Activated T-cell treated with anti-CD3 and anti-CD28 coated beads, Interleukin-2, amount 50 U/mL, for 4 hours (primary cell): Measurements from ENCODE around the gene ZNG1A. TPM values are rescaled to one million over a fixed set of nuclear protein-coding genes. Genes with fewer than 3 reads are reported as not detected.
"Not testable (repeated sequence)": the region's sequence is repeated elsewhere in the genome, so short reads cannot be mapped to it uniquely, and the experiment has no call there.

ENCODE experiments used
- ATAC-seq, 2 donors: fragments of 200-7000 bp; cut with Tn5 transposase; one replicate each; pipeline ENCODE4 v1.10.0; 2021
- DNase-seq: peaks from one replicate; pipeline ENCODE4 v3.0.0-alpha.2; 2020
- H3K27me3 Mint-ChIP-seq: one replicate; pipeline ENCODE4 v1.8.0; 2021; ENCODE audit warnings: low read depth, mixed read lengths
- H3K36me3 Mint-ChIP-seq: one replicate; pipeline ENCODE4 v1.8.0; 2022; ENCODE audit warnings: mixed read lengths; ENCODE audit not compliant: insufficient read depth
- H3K4me1 Mint-ChIP-seq: one replicate; pipeline ENCODE4 v1.8.0; 2021; ENCODE audit warnings: low read depth, mixed read lengths
- H3K4me3 Mint-ChIP-seq: one replicate; pipeline ENCODE4 v1.8.0; 2021; ENCODE audit warnings: mild to moderate bottlenecking, moderate library complexity, mixed read lengths
- H3K9me3 Mint-ChIP-seq: one replicate; pipeline ENCODE4 v1.8.0; 2021; ENCODE audit warnings: mixed read lengths
- total RNA-seq, 3 donors: library from RNA; stranded (reverse); gene quantifications; one replicate each; pipeline ENCODE4 v1.2.1, GENCODE V29; 2021

Gene ZNG1A
- 10 to 100 TPM; 44.5 to 60.1 (median 45.0) TPM for total RNA-seq

GRCh38 chr9:178970-179383, at the start of gene ZNG1A:
Gene ZNG1A, minus strand, starts transcription at chr9:179056. Its CDS starts 87 bp downstream, at chr9:178969.
- DNase-seq = peak; percentile 79
- not testable (repeated sequence) for ATAC-seq, H3K9me3 Mint-ChIP-seq, H3K36me3 Mint-ChIP-seq, H3K27me3 Mint-ChIP-seq, H3K4me1 Mint-ChIP-seq
- peak within 1 kb of the TSS; percentile 87 for H3K4me3 Mint-ChIP-seq

DNA sequence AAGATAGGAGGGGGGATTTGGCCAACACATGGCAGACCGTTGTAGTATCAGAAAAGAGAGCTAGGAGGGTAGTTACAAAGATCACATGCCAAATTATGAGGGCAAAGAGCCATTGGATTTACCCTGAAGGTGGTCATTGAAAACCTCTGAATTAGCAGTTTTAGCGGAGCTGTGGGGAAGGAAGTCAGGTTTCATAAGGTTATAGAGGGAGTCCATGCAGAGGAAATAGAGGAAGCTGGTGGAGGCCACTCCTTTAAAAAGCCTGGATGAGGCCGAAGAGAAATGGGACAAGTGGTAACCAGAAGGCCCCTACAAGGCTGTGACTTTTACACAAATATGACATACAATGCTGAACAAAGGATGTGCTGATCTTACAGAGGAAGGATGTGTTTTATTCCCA, 49.0 kb upstream of the ZNG1A start:
- DNase-seq = no peak
- Mint-ChIP-seq H3K27me3 (no peaks in the 10 kb centered on the region), H3K36me3 (no peaks in the 10 kb centered on the region), H3K9me3 (no peaks in the 10 kb centered on the region), H3K4me3 (no peak overlapping the region), H3K4me1 (peaks cover 17% of the 10 kb centered on the region)
- no peak for ATAC-seq

DNA sequence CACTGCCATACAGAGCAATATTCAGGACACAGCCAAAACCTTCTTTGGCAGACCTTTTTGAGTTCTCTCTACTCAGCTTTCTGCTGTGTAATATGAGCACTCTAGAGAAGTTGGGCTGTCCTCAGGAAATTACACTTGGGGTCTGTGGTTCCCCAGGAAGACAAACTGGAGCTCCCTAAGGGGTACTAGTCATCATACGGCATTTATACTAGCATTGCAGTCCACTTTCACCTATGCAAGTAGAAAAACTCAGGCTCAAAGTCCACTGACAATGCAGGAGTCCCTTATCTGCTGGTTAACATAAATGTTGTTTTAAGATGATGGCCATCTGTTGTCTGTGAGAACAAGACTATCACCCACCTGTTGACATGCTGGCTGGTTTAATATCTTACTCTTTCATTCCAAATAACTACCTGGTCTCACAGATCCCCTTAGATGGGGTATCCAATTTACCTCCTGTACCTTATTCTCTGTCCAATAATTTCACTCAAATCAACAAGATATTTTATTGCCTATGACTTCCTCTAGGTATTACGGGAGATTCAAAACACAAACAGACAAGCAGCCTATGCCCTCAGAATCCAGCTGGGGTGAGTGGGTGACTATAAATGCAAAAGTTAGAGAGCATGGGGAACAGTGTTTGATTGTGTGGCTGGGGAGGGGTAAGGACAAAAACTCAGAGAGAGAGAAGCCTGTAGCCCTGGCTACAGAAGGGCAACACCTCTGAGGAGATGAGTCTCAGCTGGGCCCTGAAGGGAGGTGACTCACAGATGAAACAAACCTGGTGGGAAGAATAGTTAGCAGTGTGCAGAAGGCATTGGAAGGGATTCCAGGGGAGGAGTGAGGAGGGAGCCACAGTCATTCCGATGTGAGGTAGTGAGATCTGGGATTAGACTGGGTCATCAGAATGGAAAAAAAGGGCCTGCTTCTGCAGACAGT, 46.0 kb upstream of the ZNG1A start:
- Mint-ChIP-seq H3K36me3 (no peaks in the 10 kb centered on the region), H3K4me3 (peak overlapping the region; percentile 17), H3K4me1 (peaks cover 31% of the 10 kb centered on the region), H3K9me3 (no peaks in the 10 kb centered on the region), H3K27me3 (no peaks in the 10 kb centered on the region)
- peak; percentile 25 to 53 for ATAC-seq
- no peak for DNase-seq

DNA sequence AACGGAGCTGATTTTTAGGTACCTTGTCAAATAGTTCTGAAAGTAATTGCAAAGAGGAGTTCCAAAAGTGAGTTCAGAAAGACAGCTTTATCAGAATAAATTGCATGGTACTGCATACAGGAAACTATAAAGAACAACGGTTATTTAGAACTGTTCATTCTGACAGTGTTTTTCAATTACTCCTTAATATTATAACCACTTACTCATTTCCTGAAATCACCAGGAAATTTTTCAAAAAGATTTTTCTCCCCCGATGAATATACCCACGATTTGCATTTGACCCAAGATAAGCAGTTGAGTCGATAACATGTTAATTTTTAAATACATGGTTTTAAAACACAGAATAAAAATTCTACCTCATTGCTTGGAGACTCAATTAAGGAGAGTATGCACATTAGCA, 45.2 kb upstream of the ZNG1A start:
- H3K4me3 Mint-ChIP-seq = peak overlapping the region; percentile 17
- no peak for ATAC-seq

GRCh38 chr9:223152-223551, 44.3 kb upstream of the ZNG1A start:
- peaks cover 31% of the 10 kb centered on the region for H3K4me1 Mint-ChIP-seq
- no peaks in the 10 kb centered on the region for H3K36me3 Mint-ChIP-seq
- no peaks in the 10 kb centered on the region for H3K9me3 Mint-ChIP-seq
- DNase-seq (no peak), ATAC-seq (no peak)
- no peaks in the 10 kb centered on the region for H3K27me3 Mint-ChIP-seq
- H3K4me3 Mint-ChIP-seq = no peak overlapping the region

More for the DNA sequence above, 45.2 kb upstream of the ZNG1A start:
- Mint-ChIP-seq H3K4me1 (peaks cover 31% of the 10 kb centered on the region), H3K27me3 (no peaks in the 10 kb centered on the region), H3K36me3 (no peaks in the 10 kb centered on the region), H3K9me3 (no peaks in the 10 kb centered on the region)
- no peak for DNase-seq

- Mint-ChIP-seq H3K4me1 (peaks cover 30% of the 10 kb centered on the region), H3K4me3 (no peak overlapping the region), H3K36me3 (no peaks in the 10 kb centered on the region), H3K9me3 (no peaks in the 10 kb centered on the region), H3K27me3 (no peaks in the 10 kb centered on the region)
- DNase-seq = no peak
- no peak for ATAC-seq
Measured at GRCh38 chr9:221989-222776, 43.3 kb upstream of the ZNG1A start.

- H3K9me3 Mint-ChIP-seq = no peaks in the 10 kb centered on the region
- H3K4me1 Mint-ChIP-seq = peaks cover 47% of the 10 kb centered on the region
- DNase-seq (no peak), ATAC-seq (no peak)
- H3K4me3 Mint-ChIP-seq = no peak overlapping the region
- no peaks in the 10 kb centered on the region for H3K36me3 Mint-ChIP-seq
- H3K27me3 Mint-ChIP-seq = no peaks in the 10 kb centered on the region
Measured at GRCh38 chr9:219670-220365, 41.0 kb upstream of the ZNG1A start.

DNA sequence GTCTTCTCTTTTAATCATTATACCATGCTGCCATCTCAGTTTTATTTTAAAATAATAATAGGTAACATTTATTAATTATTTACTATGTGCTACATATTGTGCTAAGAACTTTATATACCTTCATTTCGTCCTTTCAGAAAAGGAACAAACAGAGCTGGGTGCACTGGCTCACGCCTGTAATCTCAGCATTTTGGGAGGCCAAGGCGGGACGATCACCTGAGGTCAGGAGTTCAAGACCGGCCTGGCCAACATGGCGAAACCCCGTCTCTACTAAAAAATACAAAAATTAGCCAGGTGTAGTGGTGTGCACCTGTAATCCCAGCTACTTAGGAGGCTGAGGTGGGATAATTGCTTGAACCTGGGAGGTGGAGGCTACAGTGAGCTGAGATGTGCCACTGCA, 40.2 kb upstream of the ZNG1A start:
- H3K4me3 Mint-ChIP-seq, H3K9me3 Mint-ChIP-seq, H3K36me3 Mint-ChIP-seq, DNase-seq, ATAC-seq, H3K27me3 Mint-ChIP-seq: not testable (repeated sequence)
- peaks cover 43% of the 10 kb centered on the region for H3K4me1 Mint-ChIP-seq

DNA sequence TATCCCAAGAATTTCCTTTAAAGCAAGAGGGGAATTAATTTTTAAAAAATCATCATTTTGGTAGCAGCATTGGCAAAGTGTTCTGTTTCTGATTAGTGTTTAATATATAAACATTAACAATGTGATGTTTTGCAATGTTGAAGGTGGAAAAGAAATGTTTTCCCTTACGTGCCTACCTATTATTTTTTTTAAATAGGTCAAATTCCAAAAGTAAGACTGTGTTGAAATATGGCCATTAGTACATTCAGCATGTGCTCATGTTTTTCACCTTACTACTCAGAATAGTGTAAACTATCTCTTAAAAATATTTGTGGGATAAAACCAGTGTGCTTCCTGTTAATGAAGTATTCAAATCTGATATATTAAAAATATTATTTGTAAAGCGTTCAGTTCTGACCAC, 39.1 kb upstream of the ZNG1A start:
- no peak for DNase-seq
- Mint-ChIP-seq H3K36me3 (no peaks in the 10 kb centered on the region), H3K4me1 (peaks cover 35% of the 10 kb centered on the region), H3K9me3 (no peaks in the 10 kb centered on the region), H3K27me3 (no peaks in the 10 kb centered on the region), H3K4me3 (no peak overlapping the region)
- no peak for ATAC-seq

DNA sequence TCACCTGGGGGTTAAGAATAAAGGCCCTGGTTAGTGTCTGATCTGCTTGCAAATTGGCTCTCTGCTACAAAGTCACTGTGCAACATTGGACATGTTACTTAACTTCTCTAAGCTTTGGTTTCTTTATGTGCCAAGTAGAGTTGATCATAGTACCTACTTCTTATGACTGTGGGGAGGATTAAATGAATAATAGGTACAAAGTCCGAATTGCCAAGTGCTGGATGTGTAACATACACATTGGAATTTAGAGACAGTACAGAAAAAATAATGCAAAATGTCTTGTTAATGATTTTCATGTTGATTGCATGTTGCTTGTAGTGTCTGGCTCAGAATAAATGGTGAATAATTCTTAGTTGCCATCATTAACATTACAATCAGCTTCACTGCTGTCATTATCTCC, 38.0 kb upstream of the ZNG1A start:
- no peak for ATAC-seq
- no peaks in the 10 kb centered on the region for H3K36me3 Mint-ChIP-seq

GRCh38 chr9:215631-216155, 36.8 kb upstream of the ZNG1A start:
- DNase-seq (no peak), ATAC-seq (no peak)
- no peaks in the 10 kb centered on the region for H3K9me3 Mint-ChIP-seq
- peaks cover 20% of the 10 kb centered on the region for H3K4me1 Mint-ChIP-seq
- H3K4me3 Mint-ChIP-seq = peak overlapping the region; percentile 84
- no peaks in the 10 kb centered on the region for H3K27me3 Mint-ChIP-seq
- no peaks in the 10 kb centered on the region for H3K36me3 Mint-ChIP-seq

More for the DNA sequence above, 38.0 kb upstream of the ZNG1A start:
- no peaks in the 10 kb centered on the region for H3K27me3 Mint-ChIP-seq
- peak overlapping the region; percentile 27 for H3K4me3 Mint-ChIP-seq
- peaks cover 24% of the 10 kb centered on the region for H3K4me1 Mint-ChIP-seq
- no peaks in the 10 kb centered on the region for H3K9me3 Mint-ChIP-seq
- DNase-seq = no peak

DNA sequence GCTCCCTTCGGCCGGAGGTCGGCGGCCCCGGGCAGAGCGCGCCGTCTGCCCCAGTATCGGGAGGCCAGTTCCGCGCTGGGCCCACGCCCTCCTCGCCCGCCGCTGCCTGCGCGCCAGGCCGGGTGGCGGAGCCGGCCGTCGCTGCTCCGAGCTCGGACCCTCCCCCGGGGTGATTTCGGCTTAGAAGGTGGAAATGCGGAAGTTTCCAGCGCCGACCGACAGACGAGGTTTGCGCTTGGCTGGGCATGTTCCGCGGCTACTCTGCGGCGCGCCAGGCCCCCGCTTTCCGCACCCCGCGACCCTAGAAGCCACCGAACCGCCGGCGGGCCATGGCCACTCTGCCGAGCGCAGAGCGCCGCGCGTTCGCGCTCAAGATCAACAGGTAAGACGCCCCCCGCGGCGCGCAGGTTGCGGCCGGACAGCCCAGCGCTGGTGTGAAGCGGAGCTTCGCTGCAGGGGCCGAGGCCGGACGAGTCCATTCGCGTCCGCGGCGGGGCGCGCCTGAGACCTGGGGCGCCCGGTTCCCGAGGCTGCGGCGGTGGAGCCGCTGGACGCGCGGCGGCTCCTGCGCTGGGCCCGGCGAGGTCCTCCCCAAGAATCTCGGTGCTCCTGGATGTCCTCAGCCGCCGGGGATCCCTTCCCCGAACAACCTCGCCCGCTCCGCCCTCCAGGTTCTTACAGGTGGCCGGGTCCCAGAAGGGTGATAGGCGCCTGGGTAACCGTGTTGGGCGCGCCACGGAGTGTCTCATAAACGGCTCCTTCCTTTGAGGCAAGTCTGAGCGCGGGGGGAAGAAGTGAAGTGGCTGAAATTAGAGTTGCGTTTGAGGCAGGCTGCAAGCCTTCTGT, 36.0 kb upstream of the ZNG1A start, which contains the start of gene DOCK8:
Gene DOCK8, plus strand, starts transcription at position 218 of the 846 bp plus-strand sequence. Its CDS starts 112 bp downstream, at position 330.
- Mint-ChIP-seq H3K4me1 (peaks cover 20% of the 10 kb centered on the region), H3K27me3 (no peaks in the 10 kb centered on the region), H3K9me3 (no peaks in the 10 kb centered on the region), H3K36me3 (no peaks in the 10 kb centered on the region), H3K4me3 (peak within 1 kb of the TSS; percentile 84)
- DNase-seq (peak; percentile 49), ATAC-seq (peak; percentile 87)

DNA sequence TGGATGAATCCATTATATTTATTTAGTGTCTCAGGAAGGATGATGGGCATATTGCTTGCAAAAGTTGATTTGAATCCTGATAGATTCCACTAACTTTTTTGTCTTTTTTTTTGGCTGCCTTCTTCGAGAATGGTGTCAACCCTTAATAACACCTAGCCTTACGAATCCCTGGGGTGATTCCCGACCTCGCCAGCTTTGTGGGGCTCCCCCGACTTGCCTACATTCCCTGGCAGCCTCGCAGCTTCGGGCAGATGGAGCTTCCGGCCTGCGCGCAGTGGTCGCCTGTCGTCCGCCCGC, 35.4 kb upstream of the ZNG1A start:
- Mint-ChIP-seq H3K36me3 (no peaks in the 10 kb centered on the region), H3K9me3 (no peaks in the 10 kb centered on the region), H3K4me3 (peak overlapping the region; percentile 84), H3K4me1 (peaks cover 20% of the 10 kb centered on the region), H3K27me3 (no peaks in the 10 kb centered on the region)
- no peak for DNase-seq
- no peak for ATAC-seq
